Activated CD4-positive, CD25-positive, alpha-beta regulatory T cell treated with anti-CD3 and anti-CD28 coated beads, Interleukin-2, amount 50 U/mL, for 16 hours (primary cell): ENCODE data around the gene PHLDA2.

Experiments used
- DNase-seq: peaks from one replicate; pipeline ENCODE4 v3.0.0-alpha.2; 2020; ENCODE audit warnings: low read depth, low spot score

PHLDA2 gene

GRCh38 chr11:2897048-2897447 lies 32.2 kb downstream of the PHLDA2 start:
- no peak for DNase-seq

- no peak for DNase-seq
Observed at GRCh38 chr11:2896047-2896446, 33.2 kb downstream of the PHLDA2 start.

- DNase-seq = no peak
Observed at GRCh38 chr11:2893935-2894334, 35.3 kb downstream of the PHLDA2 start.

GRCh38 chr11:2892967-2893528 lies 36.2 kb downstream of the PHLDA2 start:
- no peak for DNase-seq

- DNase-seq = no peak
Observed at GRCh38 chr11:2892215-2892966, 36.8 kb downstream of the PHLDA2 start.

GRCh38 chr11:2891326-2892214 lies 37.6 kb downstream of the PHLDA2 start:
- no peak for DNase-seq

GRCh38 chr11:2890466-2891294 lies 38.5 kb downstream of the PHLDA2 start:
- no peak for DNase-seq

- DNase-seq = no peak
Observed at GRCh38 chr11:2889362-2890273, 39.6 kb downstream of the PHLDA2 start.

- DNase-seq = peak; percentile 71
Observed at GRCh38 chr11:2888266-2888968, 40.8 kb downstream of the PHLDA2 start.

GRCh38 chr11:2887515-2888195 lies 41.6 kb downstream of the PHLDA2 start:
- no peak for DNase-seq

- DNase-seq = no peak
Observed at GRCh38 chr11:2886936-2887335, 42.3 kb downstream of the PHLDA2 start.

GRCh38 chr11:2886191-2886894 lies 42.9 kb downstream of the PHLDA2 start:
- no peak for DNase-seq

GRCh38 chr11:2885678-2886081 lies 43.5 kb downstream of the PHLDA2 start, which contains the start of gene CDKN1C:
TSS of gene CDKN1C (minus strand) at chr11:2885775. CDS start at chr11:2885456, 319 bp downstream.
- DNase-seq = peak; percentile 61

GRCh38 chr11:2885017-2885677 lies 44.1 kb downstream of the PHLDA2 start:
- no peak for DNase-seq

GRCh38 chr11:2883979-2884815 lies 45.0 kb downstream of the PHLDA2 start:
- no peak for DNase-seq

GRCh38 chr11:2883640-2883978 lies 45.6 kb downstream of the PHLDA2 start:
- DNase-seq = no peak
